ENCODE results near the gene PCDH15. TPM values are rescaled to one million over a fixed set of nuclear protein-coding genes. Genes with fewer than 3 reads are reported as not detected.

PCDH15 gene
- total and polyA plus RNA-seq, 9 of the 15 experiments (the other 6 are each of a cell fraction or from before 2014, with no cell fraction given), result not detected

- TF ChIP-seq ATF6 (CRISPR knock-in tag; IDR thresholded peaks at IDR 0.05) (no peak), MLLT1 (IDR thresholded peaks at IDR 0.05) (no peak), HEY1 (CRISPR knock-in tag; IDR thresholded peaks at IDR 0.05; ENCODE audit: borderline replicate concordance) (no peak), ZNF311 (CRISPR knock-in tag; IDR thresholded peaks at IDR 0.05) (no peak), PHF8 (IDR thresholded peaks at IDR 0.05; ENCODE audit: borderline replicate concordance, low read length) (no peak), NFIX (CRISPR knock-in tag; IDR thresholded peaks at IDR 0.05; ENCODE audit: low read depth) (no peak), ILF3 (IDR thresholded peaks at IDR 0.05; ENCODE audit: borderline replicate concordance) (no peak), FOXJ2 (tag; IDR thresholded peaks at IDR 0.05) (no peak)
- CTCF ChIA-PET (ENCODE audit: low intra/inter-chr PET ratio), result no interaction called here
- H3K9me1 ChIP-seq (ENCODE audit: control insufficient read depth, insufficient read depth, low read length), result no peaks in the 10 kb centered on the region
These were observed 366.2 kb downstream of the PCDH15 start for GRCh38 chr10:54434782-54435181.

More at GRCh38 chr10:54434782-54435181, 366.2 kb downstream of the PCDH15 start:
- Histone ChIP-seq H3K4me2 (ENCODE audit: insufficient read depth, low read length) (no peak overlapping the region), H3K9ac (ENCODE audit: insufficient read depth in 1 of 2, low read depth in 2 of 2, low read length in 2 of 2) (no peak overlapping the region), H3K9me3 (replicated peaks; ENCODE audit: control insufficient read depth, insufficient read depth, low read depth, low read length) (no peaks in the 10 kb centered on the region), H3K27me3 (ENCODE audit: control insufficient read depth in 2 of 2, insufficient read depth in 2 of 2, low read length in 2 of 2) (no peaks in the 10 kb centered on the region), H4K20me1 (replicated peaks; ENCODE audit: control insufficient read depth, insufficient read depth, low read length) (no peaks in the 10 kb centered on the region), H3K4me3 (no peak overlapping the region), H3K36me3 (ENCODE audit: control insufficient read depth, insufficient read depth, low read length) (no peaks in the 10 kb centered on the region), H3K27ac (ENCODE audit: extremely low read depth, low read depth, low read length) (no peak overlapping the region), H2AFZ (ENCODE audit: low read depth, low read length) (no peak overlapping the region), H3K4me1 (replicated peaks in 1 of 2; ENCODE audit: control insufficient read depth in 2 of 2, insufficient read depth in 2 of 2, low read length in 2 of 2) (no peaks in the 10 kb centered on the region), H3K79me2 (ENCODE audit: control insufficient read depth, insufficient read depth, low read length) (no peaks in the 10 kb centered on the region)
- intact Hi-C loops (cut with micrococcal nuclease) (no loop called here), in situ Hi-C loops (cut with MboI) (no loop called here)
- no peak for ATAC-seq
- no peak for FAIRE-seq
- no TSS peak for BruUV-seq (replicated peaks)
- no peak for DNase-seq (ENCODE audit: extremely low read depth in 1 of 4, low spot score in 3 of 4)
- POLR2A ChIA-PET, result no interaction called here

All from K562 (cell line).